Activated CD4-positive, alpha-beta T cell treated with anti-CD3 and anti-CD28 coated beads, Interleukin-2, amount 10 ng/mL, durations not matched to agents 7 days and 5 days (primary cell): ENCODE measurements around the gene INO80D. TPM values are rescaled to one million over a fixed set of nuclear protein-coding genes. Genes with fewer than 3 reads are reported as not detected.
"Not testable (repeated sequence)": the region's sequence is repeated elsewhere in the genome, so short reads cannot be mapped to it uniquely, and the experiment has no call there.

Experiments
- CTCF ChIA-PET: fragments of 350-600 bp; sonication (Branson Sonifier 250); formaldehyde crosslinking; loops from one replicate; lab custom pipeline; 2021; ENCODE audit warnings: antibody characterized with exemption; lab: Charles Lee
- POLR2A ChIA-PET: fragments of 350-600 bp; sonication (Branson Sonifier 250); formaldehyde crosslinking; loops from one replicate; lab custom pipeline; 2021; ENCODE audit warnings: antibody characterized with exemption; lab: Charles Lee
- DNase-seq: peaks from one replicate; pipeline ENCODE4 v3.0.0-alpha.2; 2020
- H3K27ac Mint-ChIP-seq: one replicate; pipeline ENCODE4 v1.8.0; 2021; ENCODE audit warnings: mild to moderate bottlenecking, moderate library complexity, mixed read lengths
- H3K27me3 Mint-ChIP-seq: one replicate; pipeline ENCODE4 v1.8.0; 2021; ENCODE audit warnings: mixed read lengths
- H3K36me3 Mint-ChIP-seq: one replicate; pipeline ENCODE4 v1.8.0; 2021; ENCODE audit warnings: low read depth, mixed read lengths
- H3K4me1 Mint-ChIP-seq: one replicate; pipeline ENCODE4 v1.8.0; 2021; ENCODE audit warnings: mixed read lengths
- H3K4me3 Mint-ChIP-seq: one replicate; pipeline ENCODE4 v1.8.0; 2021; ENCODE audit warnings: mild to moderate bottlenecking, moderate library complexity, mixed read lengths
- H3K9me3 Mint-ChIP-seq: one replicate; pipeline ENCODE4 v1.8.0; 2021; ENCODE audit warnings: mixed read lengths
- total RNA-seq, 2 experiments: library from RNA; stranded (reverse); gene quantifications; one replicate each; pipeline ENCODE4 v1.2.3, GENCODE V29; 2021

The INO80D gene
- total RNA-seq, 2 experiments from 2014 or later, result 27.3 to 28.8 TPM

- H3K36me3 Mint-ChIP-seq, result peaks cover 5% of the 10 kb centered on the region
- H3K4me1 Mint-ChIP-seq, result peaks cover 20% of the 10 kb centered on the region
- CTCF ChIA-PET, result no interaction called here
- H3K27ac Mint-ChIP-seq, result no peak overlapping the region
- no peak overlapping the region for H3K4me3 Mint-ChIP-seq
- H3K9me3 Mint-ChIP-seq, result no peaks in the 10 kb centered on the region
- H3K27me3 Mint-ChIP-seq, result no peaks in the 10 kb centered on the region
- DNase-seq, result no peak
- POLR2A ChIA-PET, result no interaction called here
Observed at GRCh38 chr2:206080927-206081326, 5.0 kb downstream of the INO80D start.

GRCh38 chr2:206079699-206080465 lies 6.1 kb downstream of the INO80D start:
- Mint-ChIP-seq H3K27me3 (no peaks in the 10 kb centered on the region), H3K4me1 (peaks cover 22% of the 10 kb centered on the region), H3K27ac (no peak overlapping the region), H3K4me3 (no peak overlapping the region), H3K9me3 (no peaks in the 10 kb centered on the region), H3K36me3 (peaks cover 8% of the 10 kb centered on the region)
- ChIA-PET CTCF (no interaction called here), POLR2A (no interaction called here)
- DNase-seq, result no peak

GRCh38 chr2:206077879-206078278 lies 8.1 kb downstream of the INO80D start:
- H3K27ac Mint-ChIP-seq, POLR2A ChIA-PET, H3K4me3 Mint-ChIP-seq, DNase-seq, H3K9me3 Mint-ChIP-seq, H3K27me3 Mint-ChIP-seq: not testable (repeated sequence)
- CTCF ChIA-PET, result interaction anchor here (0.7 to 1.0 kb wide), 4 partner anchors 11 to 114 kb away, joined by 3 to 5 read pairs (median 4); no protein-coding TSS in a partner anchor
- H3K36me3 Mint-ChIP-seq, result peaks cover 15% of the 10 kb centered on the region
- H3K4me1 Mint-ChIP-seq, result peaks cover 15% of the 10 kb centered on the region

GRCh38 chr2:206075113-206075512 lies 10.9 kb downstream of the INO80D start:
- Mint-ChIP-seq H3K27me3 (no peaks in the 10 kb centered on the region), H3K9me3 (peaks cover 7% of the 10 kb centered on the region), H3K36me3 (peaks cover 25% of the 10 kb centered on the region), H3K27ac (no peak overlapping the region), H3K4me1 (peaks cover 13% of the 10 kb centered on the region), H3K4me3 (no peak overlapping the region)
- DNase-seq, result no peak
- ChIA-PET POLR2A (no interaction called here), CTCF (interaction anchor here (0.6 kb wide), 1 partner anchor 1705 kb away, joined by 3 read pairs; no protein-coding TSS in a partner anchor)

- POLR2A ChIA-PET, result no interaction called here
Observed at GRCh38 chr2:206071807-206072206, 14.2 kb downstream of the INO80D start.

GRCh38 chr2:206069417-206069816 lies 16.6 kb downstream of the INO80D start:
- Mint-ChIP-seq H3K27ac (no peak overlapping the region), H3K27me3 (no peaks in the 10 kb centered on the region), H3K36me3 (peaks cover 32% of the 10 kb centered on the region), H3K4me1 (peaks cover 13% of the 10 kb centered on the region), H3K4me3 (no peak overlapping the region), H3K9me3 (peaks cover 7% of the 10 kb centered on the region)
- DNase-seq, result no peak
- POLR2A ChIA-PET, result no interaction called here
- CTCF ChIA-PET, result no interaction called here

More at GRCh38 chr2:206071807-206072206, 14.2 kb downstream of the INO80D start:
- DNase-seq, result no peak
- CTCF ChIA-PET, result interaction anchor here (0.9 kb wide), 1 partner anchor 26 kb away, joined by 3 read pairs; no protein-coding TSS in a partner anchor
- Mint-ChIP-seq H3K4me1 (peaks cover 15% of the 10 kb centered on the region), H3K36me3 (peaks cover 25% of the 10 kb centered on the region), H3K27ac (no peak overlapping the region), H3K27me3 (no peaks in the 10 kb centered on the region), H3K4me3 (no peak overlapping the region), H3K9me3 (peaks cover 7% of the 10 kb centered on the region)

- Mint-ChIP-seq H3K27ac (no peak overlapping the region), H3K36me3 (peaks cover 34% of the 10 kb centered on the region), H3K4me1 (peaks cover 17% of the 10 kb centered on the region), H3K27me3 (no peaks in the 10 kb centered on the region), H3K4me3 (no peak overlapping the region), H3K9me3 (peaks cover 7% of the 10 kb centered on the region)
- ChIA-PET CTCF (interaction anchor here (0.6 kb wide), 1 partner anchor 130 kb away, joined by 4 read pairs; no protein-coding TSS in a partner anchor), POLR2A (no interaction called here)
- DNase-seq, result no peak
Observed at GRCh38 chr2:206068207-206068606, 17.8 kb downstream of the INO80D start.

GRCh38 chr2:206064077-206064476 lies 21.9 kb downstream of the INO80D start:
- Mint-ChIP-seq H3K4me3 (no peak overlapping the region), H3K4me1 (peaks cover 9% of the 10 kb centered on the region), H3K9me3 (no peaks in the 10 kb centered on the region), H3K27ac (no peak overlapping the region), H3K36me3 (peaks cover 45% of the 10 kb centered on the region), H3K27me3 (no peaks in the 10 kb centered on the region)
- DNase-seq, result no peak
- ChIA-PET POLR2A (no interaction called here), CTCF (no interaction called here)

- Mint-ChIP-seq H3K9me3 (no peaks in the 10 kb centered on the region), H3K27ac (no peak overlapping the region), H3K4me3 (no peak overlapping the region), H3K36me3 (peaks cover 45% of the 10 kb centered on the region), H3K4me1 (peaks cover 8% of the 10 kb centered on the region), H3K27me3 (no peaks in the 10 kb centered on the region)
- no peak for DNase-seq
- ChIA-PET CTCF (interaction anchor here (0.5 kb wide), 1 partner anchor 13 kb away, joined by 3 read pairs; no protein-coding TSS in a partner anchor), POLR2A (no interaction called here)
Observed at GRCh38 chr2:206063635-206064034, 22.3 kb downstream of the INO80D start.

- peaks cover 7% of the 10 kb centered on the region for H3K4me1 Mint-ChIP-seq
- H3K27ac Mint-ChIP-seq, result no peak overlapping the region
- no peak for DNase-seq
- H3K36me3 Mint-ChIP-seq, result peaks cover 47% of the 10 kb centered on the region
- H3K9me3 Mint-ChIP-seq, result no peaks in the 10 kb centered on the region
- no peaks in the 10 kb centered on the region for H3K27me3 Mint-ChIP-seq
- H3K4me3 Mint-ChIP-seq, result no peak overlapping the region
- ChIA-PET POLR2A (no interaction called here), CTCF (no interaction called here)
Observed at GRCh38 chr2:206062724-206063123, 23.2 kb downstream of the INO80D start.

- no peak overlapping the region for H3K4me3 Mint-ChIP-seq
- POLR2A ChIA-PET, result no interaction called here
- H3K4me1 Mint-ChIP-seq, result no peaks in the 10 kb centered on the region
- no peak overlapping the region for H3K27ac Mint-ChIP-seq
- no peaks in the 10 kb centered on the region for H3K27me3 Mint-ChIP-seq
- H3K36me3 Mint-ChIP-seq, result peaks cover 40% of the 10 kb centered on the region
- no peak for DNase-seq
- no peaks in the 10 kb centered on the region for H3K9me3 Mint-ChIP-seq
- CTCF ChIA-PET, result interaction anchor here (0.5 kb wide), 1 partner anchor 1922 kb away, joined by 6 read pairs; no protein-coding TSS in a partner anchor
Observed at GRCh38 chr2:206056286-206056685, 29.7 kb downstream of the INO80D start.

- H3K27me3 Mint-ChIP-seq, result no peaks in the 10 kb centered on the region
- no peaks in the 10 kb centered on the region for H3K9me3 Mint-ChIP-seq
- H3K36me3 Mint-ChIP-seq, result peaks cover 45% of the 10 kb centered on the region
- ChIA-PET CTCF (no interaction called here), POLR2A (no interaction called here)
- no peak overlapping the region for H3K27ac Mint-ChIP-seq
- H3K4me1 Mint-ChIP-seq, result peaks cover 2% of the 10 kb centered on the region
- H3K4me3 Mint-ChIP-seq, result no peak overlapping the region
- DNase-seq, result no peak
Observed at GRCh38 chr2:206054952-206055351, 31.0 kb downstream of the INO80D start.

- Mint-ChIP-seq H3K27ac (no peak overlapping the region), H3K27me3 (no peaks in the 10 kb centered on the region), H3K4me3 (no peak overlapping the region), H3K4me1 (peaks cover 7% of the 10 kb centered on the region), H3K9me3 (no peaks in the 10 kb centered on the region), H3K36me3 (peaks cover 42% of the 10 kb centered on the region)
- DNase-seq, result no peak
- ChIA-PET POLR2A (no interaction called here), CTCF (interaction anchor here (0.6 kb wide), 1 partner anchor 1677 kb away, joined by 3 read pairs; no protein-coding TSS in a partner anchor)
Observed at GRCh38 chr2:206051912-206052311, 34.1 kb downstream of the INO80D start.
